ENCODE data around the gene TRRAP.

TRRAP gene

DNA sequence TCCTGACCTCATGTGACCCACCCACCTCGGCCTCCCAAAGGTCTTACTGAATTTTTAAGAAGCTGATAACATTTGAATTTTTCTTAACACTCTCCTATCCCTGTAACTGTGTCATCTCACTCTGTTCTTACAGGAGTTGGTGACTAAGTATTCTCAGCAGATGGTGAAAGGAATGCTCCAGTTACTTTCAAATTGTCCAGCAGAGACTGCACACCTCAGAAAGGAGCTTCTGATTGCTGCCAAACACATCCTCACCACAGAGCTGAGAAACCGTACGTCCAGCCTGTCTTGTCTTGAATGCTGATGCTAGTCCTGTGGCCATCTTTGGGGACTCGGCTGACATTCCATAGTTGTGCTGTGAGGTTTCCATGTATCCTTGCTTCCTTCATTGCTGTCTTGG, 24.9 kb downstream of the TRRAP start:
- DNase-seq = no peak

DNA sequence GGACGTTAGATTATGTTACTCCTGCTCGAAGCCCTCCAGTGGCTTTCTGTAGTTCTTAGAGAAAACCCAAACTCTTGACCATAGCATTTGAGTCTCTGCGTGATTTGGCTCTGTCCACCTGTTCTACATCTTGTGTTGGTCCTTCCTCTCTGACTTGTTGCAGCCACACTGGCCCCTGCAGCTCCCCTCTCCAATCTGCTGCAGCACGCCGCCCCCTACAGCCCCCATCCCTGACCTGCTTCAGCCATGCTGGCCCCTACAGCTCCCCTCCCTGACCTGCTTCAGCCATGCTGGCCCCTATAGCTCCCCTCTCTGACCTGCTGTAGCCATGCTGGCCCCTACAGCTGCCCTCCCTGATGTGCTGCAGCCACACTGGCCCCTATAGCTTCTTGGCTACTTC, 29.2 kb downstream of the TRRAP start:
- DNase-seq = no peak

DNA sequence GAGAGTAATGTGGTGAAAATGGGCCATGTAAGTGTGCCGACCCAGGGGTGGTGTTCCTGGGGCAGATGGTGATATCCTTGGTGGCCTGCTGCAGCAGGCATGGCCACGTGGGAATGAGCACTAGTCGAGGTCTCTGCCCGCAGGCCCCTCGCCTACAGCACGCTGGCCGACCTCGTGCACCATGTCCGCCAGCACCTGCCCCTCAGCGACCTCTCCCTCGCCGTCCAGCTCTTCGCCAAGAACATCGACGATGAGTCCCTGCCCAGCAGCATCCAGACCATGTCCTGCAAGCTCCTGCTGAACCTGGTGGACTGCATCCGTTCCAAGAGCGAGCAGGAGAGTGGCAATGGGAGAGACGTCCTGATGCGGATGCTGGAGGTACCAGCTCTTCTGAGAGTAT, 30.3 kb downstream of the TRRAP start:
- DNase-seq = no peak

DNA sequence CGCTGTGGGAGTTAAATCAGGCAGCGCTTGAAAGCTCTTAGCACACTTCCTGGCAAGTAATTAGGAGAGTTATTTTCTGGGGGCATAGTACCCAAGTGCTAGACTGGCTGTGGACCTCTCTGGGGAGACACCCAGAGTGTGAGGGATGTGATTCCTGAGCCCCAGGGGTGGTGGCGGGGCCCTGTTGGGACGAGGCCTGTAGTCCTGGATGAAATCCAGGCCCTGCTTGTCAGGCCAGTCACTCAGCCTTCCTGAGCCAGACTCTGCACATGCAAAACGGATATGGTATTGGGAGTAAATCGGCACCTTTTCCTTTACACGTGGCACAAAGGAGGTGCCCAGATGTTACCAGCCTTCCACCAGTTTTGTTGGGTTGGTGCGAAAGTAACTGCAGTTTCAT, 31.2 kb downstream of the TRRAP start:
- no peak for DNase-seq

DNA sequence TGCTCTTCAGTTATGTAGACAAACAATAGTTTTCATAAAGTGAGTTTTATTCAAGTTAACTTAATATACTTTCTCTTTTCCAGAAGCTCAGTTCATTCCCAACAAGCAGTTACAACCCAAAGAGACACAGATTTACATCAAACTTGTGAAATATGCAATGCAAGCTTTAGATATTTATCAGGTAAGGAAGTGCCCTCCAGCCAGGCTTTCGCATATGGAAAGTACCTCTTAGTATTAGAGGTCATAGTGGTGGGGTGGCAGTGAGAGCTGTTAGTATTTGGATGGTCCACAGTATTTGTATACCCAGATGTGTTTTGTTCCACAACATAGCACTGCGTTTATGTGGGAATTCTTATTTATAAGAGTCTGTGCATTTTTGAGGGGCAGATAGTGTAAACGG, 32.1 kb downstream of the TRRAP start:
- DNase-seq = no peak

DNA sequence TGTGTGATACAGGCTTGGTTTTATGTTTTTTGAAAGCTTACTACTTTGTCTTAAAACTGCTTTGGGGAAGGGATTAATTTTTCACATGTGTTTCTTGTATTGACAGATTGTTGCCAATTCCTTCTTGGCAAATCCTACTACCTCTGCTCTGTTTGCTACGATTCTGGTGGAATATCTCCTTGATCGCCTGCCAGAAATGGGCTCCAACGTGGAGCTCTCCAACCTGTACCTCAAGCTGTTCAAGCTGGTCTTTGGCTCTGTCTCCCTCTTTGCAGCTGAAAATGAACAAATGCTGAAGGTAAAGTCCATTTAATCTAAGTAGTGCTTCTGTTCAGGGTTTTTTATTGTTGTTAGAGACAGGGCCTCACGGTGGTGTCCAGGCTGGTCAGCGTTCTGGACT, 33.6 kb downstream of the TRRAP start:
- no peak for DNase-seq

DNA sequence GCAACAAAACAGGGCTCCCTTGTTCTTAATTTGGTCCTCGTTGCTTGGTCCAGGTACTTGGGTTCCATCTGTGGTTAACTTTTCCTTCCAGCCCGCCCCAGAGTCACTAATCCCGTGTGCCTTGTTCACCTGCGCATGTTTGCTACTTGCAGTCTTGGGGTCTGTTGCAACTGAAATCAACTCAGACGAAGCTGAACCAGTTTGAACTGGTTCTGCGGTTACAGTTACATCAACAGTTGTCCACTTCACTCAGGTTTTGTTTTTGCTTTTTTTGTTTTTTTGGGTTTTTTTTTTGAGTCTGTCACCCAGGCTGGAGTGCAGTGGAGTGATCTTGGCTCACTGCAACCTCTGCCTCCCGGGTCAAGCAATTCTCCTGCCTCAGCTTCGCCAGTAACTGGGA, 34.7 kb downstream of the TRRAP start:
- no peak for DNase-seq

DNA sequence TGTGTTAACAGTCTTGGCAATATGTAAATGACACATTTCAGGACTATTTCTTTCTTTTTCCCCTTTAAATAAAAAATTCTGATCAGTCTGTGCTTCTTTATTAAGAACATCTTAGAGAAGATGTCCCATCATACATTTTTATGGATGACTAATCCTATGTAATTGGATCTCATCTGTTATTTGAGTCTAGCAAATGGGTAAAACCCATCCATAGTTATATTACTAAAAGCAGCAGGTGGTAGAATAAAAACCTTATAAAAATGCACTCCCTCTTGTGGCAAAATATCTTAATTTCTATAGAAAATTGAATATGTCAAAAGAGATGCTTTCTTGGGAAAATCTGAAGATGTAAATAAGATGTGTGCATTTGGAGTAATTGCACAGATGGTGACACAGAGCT, 35.3 kb downstream of the TRRAP start:
- no peak for DNase-seq

DNA sequence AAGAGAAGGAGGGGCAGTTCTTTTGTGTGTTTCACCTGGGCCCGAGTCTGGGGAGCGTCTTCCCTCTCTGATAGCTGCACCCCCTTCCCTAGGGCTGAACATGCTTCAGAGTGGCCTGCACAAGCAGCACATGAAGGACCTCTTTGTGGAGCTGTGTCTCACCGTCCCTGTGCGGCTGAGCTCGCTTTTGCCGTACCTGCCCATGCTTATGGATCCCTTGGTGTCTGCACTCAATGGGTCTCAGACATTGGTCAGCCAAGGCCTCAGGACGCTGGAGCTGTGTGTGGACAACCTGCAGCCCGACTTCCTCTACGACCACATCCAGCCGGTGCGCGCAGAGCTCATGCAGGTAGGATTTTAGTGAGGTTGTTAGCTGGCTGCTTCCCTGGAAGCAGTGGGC, 39.0 kb downstream of the TRRAP start:
- no peak for DNase-seq

DNA sequence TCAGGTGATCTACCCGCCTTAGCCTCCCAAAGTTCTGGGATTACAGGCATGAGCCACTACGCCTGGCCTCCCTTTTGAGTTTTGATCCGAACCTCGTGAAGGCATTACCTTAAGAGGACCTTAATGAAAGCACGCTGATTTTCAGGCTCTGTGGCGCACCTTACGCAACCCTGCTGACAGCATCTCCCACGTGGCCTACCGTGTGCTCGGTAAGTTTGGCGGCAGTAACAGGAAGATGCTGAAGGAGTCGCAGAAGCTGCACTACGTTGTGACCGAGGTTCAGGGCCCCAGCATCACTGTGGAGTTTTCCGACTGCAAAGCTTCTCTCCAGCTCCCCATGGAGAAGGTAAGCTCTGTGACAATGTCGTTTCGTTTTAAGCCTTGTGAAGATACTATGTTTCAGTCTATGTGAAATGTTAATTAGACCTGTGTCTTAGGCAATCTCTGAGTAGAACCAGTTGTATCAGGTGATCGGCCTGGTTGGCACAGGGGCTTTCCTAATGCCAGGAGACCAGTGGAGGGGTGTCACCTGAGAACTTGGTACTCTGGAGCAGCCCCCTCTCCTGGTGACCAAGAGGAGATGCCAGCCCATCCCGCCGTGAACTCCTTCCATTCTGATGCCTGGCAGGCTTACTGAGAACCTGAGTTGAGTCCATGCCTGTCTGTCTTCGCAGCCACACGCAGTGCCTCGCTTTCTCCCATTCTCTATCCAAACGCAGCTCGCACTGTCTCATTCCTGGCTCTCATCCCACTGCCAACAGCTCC, 43.5 kb downstream of the TRRAP start:
- DNase-seq = no peak

DNA sequence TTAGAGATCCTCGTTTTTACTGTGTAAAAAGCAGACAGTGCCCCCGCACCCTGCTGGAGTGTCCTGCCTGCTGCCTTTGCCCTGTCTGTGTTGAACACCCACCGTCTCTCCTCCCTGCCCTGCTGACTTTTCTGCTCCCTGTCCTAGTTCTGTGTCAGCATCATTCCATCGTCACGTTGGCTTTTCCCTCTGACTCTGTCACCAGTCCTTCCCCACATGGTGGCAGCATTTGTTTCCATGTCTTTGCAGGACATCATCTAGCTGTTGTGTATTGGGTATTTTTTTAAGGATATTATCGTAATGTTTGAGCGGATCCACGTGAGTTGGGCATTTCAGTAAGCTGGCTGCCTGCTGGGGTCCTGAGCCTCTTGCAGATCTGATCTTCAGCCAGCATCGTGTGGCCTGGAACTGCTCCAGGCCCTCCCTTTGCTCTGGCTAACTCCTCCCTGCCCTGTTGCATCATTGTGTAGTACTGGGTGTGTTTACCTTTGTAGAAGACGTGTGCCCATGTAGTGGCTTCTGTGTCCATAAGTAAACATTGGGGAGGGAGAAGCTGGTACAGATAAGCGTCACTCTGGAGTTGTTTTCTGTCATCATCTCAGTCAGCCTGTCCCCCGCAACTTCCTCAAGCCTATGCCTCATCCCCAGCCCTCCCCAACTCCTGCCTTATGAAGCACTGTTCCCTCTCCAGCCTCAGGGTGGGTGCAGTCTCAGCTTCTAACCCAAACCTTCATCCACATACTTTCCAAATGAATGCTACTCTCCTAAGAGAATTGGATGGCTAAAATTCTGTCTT, 44.3 kb downstream of the TRRAP start:
- peak; percentile 34 for DNase-seq

DNA sequence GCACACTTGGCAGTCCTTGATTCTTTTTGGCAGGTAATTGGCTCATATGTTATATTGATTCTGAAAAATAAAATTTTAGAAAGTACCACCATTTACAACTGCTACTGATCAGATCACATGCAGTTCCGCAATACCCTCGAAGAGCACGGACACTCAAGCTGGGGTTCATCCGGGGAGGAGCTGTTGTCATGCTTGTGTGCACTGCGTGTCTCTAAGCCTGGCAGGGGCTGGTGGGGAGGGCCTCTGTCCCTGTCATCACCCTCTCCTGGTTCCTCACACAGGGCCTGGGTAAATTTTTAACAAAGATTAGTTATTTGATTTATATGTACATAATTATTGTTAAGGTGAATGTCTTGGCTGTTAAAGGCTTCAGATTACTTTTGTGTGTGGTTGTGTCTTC, 45.2 kb downstream of the TRRAP start:
- no peak for DNase-seq

DNA sequence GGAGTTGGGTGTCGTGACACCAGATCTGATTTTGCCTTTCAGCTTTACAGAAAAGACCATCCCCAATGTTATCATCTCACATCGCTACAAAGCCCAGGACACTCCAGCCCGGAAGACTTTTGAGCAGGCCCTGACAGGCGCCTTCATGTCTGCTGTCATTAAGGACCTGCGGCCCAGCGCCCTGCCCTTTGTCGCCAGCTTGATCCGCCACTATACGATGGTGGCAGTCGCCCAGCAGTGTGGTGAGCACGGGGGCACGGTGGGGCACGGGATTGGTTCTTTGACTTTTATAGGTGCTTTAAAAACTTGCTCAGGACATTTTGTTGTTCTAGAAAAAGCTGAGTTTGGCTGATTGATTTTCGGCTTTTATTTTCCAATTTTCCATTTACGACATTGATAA, 48.8 kb downstream of the TRRAP start:
- DNase-seq = no peak

DNA sequence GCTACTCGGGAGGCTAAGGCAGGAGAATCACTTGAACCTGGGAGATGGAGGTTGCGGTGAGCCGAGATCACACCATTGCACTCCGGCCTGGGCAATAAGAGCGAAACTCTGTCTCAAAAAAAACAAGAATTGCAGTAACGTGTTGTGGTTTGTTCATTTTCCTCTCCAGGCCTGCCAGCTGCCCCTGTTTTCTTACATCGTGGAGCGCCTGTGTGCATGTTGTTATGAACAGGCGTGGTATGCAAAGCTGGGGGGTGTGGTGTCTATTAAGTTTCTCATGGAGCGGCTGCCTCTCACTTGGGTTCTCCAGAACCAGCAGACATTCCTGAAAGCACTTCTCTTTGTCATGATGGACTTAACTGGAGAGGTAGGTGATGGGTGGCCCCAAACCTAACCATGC, 52.1 kb downstream of the TRRAP start:
- DNase-seq = no peak

DNA sequence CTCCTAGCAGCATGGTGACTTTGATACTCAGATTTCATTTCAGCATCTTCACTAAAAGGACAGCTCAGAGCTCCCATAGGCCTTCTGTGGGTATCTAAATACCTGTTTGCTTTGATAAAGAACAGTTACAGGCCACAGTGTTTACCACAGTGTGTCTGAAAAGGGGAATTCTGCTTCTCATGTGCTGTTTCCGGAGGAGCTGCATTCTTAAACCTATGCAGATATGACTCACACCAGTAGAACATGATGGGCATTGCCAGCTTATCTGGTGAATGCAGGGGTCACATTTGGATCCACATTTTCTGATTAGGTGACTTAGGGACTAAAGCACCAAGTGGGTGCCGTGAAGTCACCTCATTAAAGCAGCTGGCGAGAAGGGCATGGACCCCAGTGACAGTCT, 52.6 kb downstream of the TRRAP start:
- peak; percentile 80 for DNase-seq

DNA sequence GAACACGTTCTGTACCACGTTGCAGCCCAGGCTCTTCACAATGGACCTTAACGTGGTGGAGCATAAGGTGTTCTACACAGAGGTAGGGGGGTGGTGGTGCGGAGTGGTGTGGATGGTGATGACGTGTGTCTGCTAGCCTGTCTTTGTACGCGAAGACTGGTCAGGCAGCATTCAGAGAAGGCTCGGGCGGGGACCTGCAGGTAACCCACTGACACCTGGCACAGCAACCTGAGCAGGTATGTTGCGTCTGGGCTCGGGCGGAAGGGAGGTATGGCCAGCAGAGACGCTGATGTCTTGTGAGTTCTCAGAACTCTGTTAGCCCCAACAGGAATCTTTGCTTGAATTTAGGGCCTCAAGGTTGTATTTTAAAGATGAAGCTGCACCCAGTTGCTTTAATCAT, 55.0 kb downstream of the TRRAP start:
- DNase-seq = no peak

DNA sequence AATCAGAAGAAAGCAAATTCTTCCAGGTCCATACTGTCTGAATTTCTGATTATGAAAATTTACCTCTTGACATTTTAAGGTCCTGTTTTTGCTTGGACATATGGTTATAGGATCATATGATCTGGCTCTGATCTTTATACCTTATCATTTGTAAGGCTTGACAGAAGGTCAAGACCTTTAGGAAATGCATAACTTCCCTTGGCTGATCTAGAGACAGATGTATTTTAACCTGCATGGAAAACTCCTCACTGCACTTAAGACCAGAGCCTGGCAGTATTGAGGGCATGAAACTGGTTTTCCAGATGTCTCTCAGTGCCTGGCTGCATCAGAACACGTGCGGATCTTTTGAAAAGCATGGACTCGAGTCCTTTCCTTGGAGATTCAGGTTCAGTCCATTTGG, 55.9 kb downstream of the TRRAP start:
- DNase-seq = no peak

DNA sequence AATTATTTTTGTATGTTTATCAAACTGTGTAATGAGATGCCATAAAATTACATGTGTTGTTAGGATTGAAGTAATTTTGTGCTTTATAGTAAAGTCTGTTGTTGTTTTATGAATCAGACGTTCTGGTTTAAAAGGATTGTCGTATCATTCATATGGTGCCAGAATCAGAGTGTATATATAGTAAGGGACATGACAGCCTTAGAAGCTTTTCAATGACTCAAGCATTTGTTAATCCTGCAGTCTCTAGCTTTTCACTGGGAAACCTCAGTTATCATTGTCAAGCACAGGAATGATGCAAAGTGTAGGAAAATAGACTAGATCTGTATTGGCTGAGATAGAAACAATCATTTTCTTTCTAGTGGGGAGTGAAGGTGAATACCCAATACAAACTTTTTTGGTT, 57.5 kb downstream of the TRRAP start:
- DNase-seq = no peak

DNA sequence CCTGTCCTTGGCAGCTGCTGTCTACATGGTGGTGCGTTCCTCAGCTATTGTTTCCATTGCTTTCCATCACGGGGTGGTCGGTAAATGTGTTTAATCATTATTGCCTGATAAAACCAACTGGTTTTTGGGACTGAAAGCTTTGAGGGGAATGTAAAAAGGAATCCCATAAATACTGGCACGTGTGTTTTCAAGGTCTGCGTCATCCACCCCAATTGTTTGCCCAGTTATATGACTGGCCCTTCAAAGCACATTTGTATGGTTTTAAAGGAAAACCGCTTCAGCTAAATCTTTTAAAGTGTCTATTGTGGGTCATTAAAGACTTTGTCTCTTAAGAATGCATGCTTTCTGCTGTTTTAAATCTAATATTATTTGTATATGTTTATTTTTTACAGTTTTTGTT, 65.0 kb downstream of the TRRAP start:
- DNase-seq = no peak

DNA sequence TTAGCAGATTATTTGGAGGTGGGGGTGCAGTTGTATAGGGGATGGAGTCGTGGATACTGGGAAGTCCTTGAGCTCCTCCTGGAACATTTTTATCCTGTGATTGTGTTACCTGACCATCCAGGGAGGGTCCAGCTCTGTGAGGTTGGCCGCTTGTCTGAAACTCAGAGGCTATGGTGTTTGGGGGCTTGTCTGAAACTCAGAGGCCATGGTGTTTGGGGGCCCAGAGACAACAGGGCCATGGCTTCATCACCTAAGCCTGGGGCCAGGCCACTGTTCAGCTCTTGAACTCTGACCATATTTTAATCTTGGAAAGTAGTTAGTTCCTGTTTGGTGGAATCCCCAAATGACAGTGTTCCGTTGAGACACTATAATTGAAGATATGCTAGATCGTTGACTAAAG, 66.1 kb downstream of the TRRAP start:
- no peak for DNase-seq

DNA sequence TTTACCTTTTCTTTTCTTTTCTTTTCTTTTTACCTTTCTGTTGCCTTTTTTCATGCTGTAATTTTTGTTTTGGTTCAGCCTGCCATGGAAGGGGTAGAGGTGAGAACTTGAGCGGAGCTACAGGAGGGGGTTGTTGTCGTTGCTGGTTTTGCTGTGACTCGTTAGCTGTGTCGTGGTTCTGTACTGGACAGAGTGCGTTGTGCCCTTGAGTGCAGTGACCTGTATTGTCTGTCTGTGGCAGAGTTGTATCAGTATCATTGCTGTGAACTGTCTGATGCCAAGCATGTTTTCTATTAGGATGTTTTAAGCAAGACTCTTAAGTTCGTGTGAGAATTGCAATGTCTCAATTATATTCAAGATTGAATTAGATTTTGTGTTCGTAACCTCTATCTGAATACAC, 67.5 kb downstream of the TRRAP start:
- DNase-seq = no peak

DNA sequence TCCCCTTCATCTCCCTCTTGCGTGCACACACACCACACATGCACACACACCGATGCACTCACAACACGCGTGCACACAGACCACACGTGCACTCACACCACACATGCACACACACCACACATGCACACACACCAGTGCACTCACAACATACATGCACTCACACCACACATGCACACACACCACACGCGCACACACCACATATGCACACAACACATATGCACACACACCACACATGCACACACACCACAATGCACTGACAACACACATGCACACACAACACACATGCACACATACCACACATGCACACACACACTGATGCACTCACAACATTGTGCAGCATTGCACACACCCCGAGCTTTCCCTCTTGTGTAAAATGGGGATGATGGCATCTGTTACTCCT, 68.1 kb downstream of the TRRAP start:
- DNase-seq = no peak

DNA sequence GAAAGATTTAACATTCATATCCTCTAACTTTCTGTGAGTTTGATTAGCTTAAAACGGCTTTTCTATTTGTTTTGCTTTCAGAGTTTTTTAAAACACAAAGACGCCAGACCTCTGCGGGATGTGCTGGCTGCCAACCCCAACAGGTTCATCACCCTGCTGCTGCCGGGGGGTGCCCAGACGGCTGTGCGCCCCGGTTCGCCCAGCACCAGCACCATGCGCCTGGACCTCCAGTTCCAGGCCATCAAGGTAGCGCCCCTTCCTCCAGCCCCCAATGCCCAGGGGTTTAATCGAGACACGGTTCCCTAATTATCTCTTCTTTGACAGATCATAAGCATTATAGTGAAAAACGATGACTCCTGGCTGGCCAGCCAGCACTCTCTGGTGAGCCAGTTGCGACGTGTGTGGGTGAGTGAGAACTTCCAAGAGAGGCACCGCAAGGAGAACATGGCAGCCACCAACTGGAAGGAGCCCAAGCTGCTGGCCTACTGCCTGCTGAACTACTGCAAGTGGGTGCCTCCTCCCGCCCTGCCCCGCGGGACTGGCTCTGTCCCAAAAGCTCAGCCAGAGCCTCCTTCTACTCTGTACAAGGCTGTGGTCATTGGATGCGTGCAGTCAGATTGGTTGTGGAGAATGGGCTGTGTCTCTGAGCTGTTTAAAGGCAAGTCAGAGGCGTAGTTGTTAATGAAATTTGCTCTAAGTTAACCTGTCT, 71.2 kb downstream of the TRRAP start:
- DNase-seq = no peak

DNA sequence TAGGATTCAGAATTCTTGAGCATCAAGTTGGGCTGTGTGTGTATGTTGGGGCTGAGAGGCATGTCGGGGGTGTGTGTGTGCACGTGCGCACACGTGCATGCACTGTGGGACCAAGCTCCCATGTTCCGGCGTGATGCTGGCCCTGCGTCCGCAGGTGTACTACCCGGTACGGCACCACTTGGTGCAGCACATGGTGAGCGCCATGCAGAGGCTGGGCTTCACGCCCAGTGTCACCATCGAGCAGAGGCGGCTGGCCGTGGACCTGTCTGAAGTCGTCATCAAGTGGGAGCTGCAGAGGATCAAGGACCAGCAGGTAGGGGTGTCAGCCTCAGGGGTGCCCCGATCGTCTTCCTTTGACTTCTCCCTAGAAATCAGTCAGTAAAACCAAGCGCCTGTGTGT, 77.7 kb downstream of the TRRAP start:
- no peak for DNase-seq

Measured in hematopoietic multipotent progenitor cell treated with erythropoietin and hydrocortisone succinate and interleukin-3 and kit ligand, for 4 days (in vitro differentiated cells).